Thymus (tissue), 11 donors: ENCODE data around the gene ATXN3L. TPM values are rescaled to one million over a fixed set of nuclear protein-coding genes. Genes with fewer than 3 reads are reported as not detected.
"Not testable (repeated sequence)": the region's sequence is repeated elsewhere in the genome, so short reads cannot be mapped to it uniquely, and the experiment has no call there.

Experiments
- DNase-seq, 9 donors: peaks; one replicate each; pipeline ENCODE4 v3.0.0-alpha.2; 2013; ENCODE audit warnings: low spot score in 9 of 9, low read depth in 6 of 9, missing footprints in 1 of 9
- H3K27ac ChIP-seq, 2 donors: one replicate each; pipeline ENCODE4 v1.5.1; 2013; ENCODE audit warnings: control low read depth in 1 of 2, low read depth in 1 of 2, low read length in 1 of 2, mild to moderate bottlenecking in 1 of 2, moderate library complexity in 1 of 2
- H3K27me3 ChIP-seq, 2 donors: one replicate each; pipeline ENCODE4 v1.5.1; 2013; ENCODE audit warnings: low read length in 1 of 2; ENCODE audit not compliant: control insufficient read depth in 2 of 2, insufficient read depth in 1 of 2
- H3K36me3 ChIP-seq, 2 donors: one replicate each; pipeline ENCODE4 v1.5.1; 2013; ENCODE audit warnings: low read length in 1 of 2, mild to moderate bottlenecking in 1 of 2, moderate library complexity in 1 of 2; ENCODE audit not compliant: control insufficient read depth in 2 of 2, insufficient read depth in 2 of 2
- H3K4me1 ChIP-seq, 2 donors: one replicate each; pipeline ENCODE4 v1.5.1; 2013; ENCODE audit warnings: low read length in 2 of 2; ENCODE audit not compliant: control insufficient read depth in 2 of 2, insufficient read depth in 2 of 2
- H3K4me3 ChIP-seq, 2 donors: one replicate each; pipeline ENCODE4 v1.5.1; 2013; ENCODE audit warnings: low read length in 2 of 2, control low read depth in 1 of 2, mild to moderate bottlenecking in 1 of 2
- H3K9me3 ChIP-seq, 2 donors: one replicate each; pipeline ENCODE4 v1.5.1; 2013; ENCODE audit warnings: low read length in 1 of 2, mild to moderate bottlenecking in 1 of 2; ENCODE audit not compliant: control insufficient read depth in 2 of 2, insufficient read depth in 1 of 2
- WGBS: extraction: QIAGEN DNeasy Blood & Tissue Kit; methylation state at CpG from one replicate; pipeline ENCODE4 v1.1.7; 2013; 5-methylcytosine and 5-hydroxymethylcytosine counted together
- polyA plus RNA-seq: library from polyadenylated mRNA; stranded (reverse); fragments of 200-250 nt; gene quantifications from one replicate; pipeline ENCODE4 v1.2.3, GENCODE V29; 2013
- total RNA-seq: library from RNA; stranded (reverse); fragments of 120-200 nt; gene quantifications from one replicate; pipeline ENCODE4 v1.2.4, GENCODE V29; 2013
- donor health status: healthy.

ATXN3L gene
- total and polyA plus RNA-seq, 2 donors: not detected

DNA sequence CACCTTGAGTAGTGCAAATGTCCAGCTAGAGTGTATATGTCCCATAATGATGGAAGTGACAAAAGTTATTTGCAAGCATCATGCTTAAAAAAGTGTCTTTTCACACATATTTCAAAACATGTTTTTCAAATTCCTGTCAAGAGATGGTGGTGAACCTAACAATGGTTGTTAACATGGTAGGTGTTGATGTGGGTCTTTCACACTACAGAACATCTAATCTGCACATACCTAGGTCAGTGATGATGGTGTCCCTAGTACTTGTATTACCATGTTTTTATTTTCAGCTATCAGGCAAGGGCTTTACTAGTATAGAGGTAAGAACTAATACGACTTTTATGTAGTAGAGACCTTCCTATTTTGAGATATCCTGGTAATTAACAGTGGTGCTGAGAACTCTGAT is 3.4 kb upstream of the ATXN3L start:
- Histone ChIP-seq H3K4me3 (no peak overlapping the region), H3K9me3 (no peaks in the 10 kb centered on the region), H3K36me3 (no peaks in the 10 kb centered on the region), H3K4me1 (no peaks in the 10 kb centered on the region), H3K27ac (no peak overlapping the region), H3K27me3 (no peaks in the 10 kb centered on the region)
- 98% methylated on average over 1 of the region's 1 CpG for WGBS
- no peak for DNase-seq

DNA sequence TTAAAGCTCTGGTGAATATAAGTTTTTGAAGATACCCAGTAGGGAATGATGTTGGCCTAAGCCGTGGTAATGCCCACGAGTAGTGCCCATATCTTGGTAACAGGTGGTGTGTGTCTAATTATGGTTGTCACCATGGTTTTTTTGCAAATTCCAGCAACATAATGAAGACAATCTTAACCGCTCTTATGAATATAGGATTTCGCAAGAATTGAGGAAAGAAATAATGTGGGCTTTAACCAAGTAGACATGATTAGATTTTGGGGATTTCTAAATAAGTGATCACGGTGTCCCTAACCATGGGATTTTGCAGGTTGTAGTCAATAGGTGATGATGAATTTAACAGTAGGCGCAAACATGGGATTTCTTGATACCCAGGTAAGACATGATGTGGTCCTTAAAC is 2.5 kb downstream of the ATXN3L start:
- Histone ChIP-seq H3K27me3 (no peaks in the 10 kb centered on the region), H3K4me3 (no peak overlapping the region), H3K36me3 (no peaks in the 10 kb centered on the region), H3K9me3 (no peaks in the 10 kb centered on the region), H3K27ac (no peak overlapping the region), H3K4me1 (no peaks in the 10 kb centered on the region)
- 99% methylated on average over 6 of the region's 6 CpGs for WGBS
- DNase-seq: no peak

DNA sequence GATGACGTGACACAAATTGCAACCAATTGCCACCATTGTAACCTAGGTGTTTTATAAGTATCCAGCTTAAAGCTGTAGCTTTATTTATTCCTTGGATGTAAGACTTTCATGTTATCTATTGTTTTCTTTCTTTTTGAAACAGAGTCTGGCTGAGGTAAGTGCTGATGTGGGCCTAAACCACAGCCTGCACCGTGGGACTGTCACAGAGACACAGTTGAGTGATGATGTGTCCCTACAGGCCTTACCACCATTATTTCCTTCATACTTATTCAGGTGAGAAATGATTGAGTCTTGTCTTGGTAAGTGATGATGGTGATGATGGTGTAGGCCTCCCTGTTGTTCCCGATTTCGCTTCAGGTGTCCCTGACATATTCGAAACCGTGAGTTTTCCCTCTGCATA is 8.3 kb downstream of the ATXN3L start:
- no peak for DNase-seq
- Histone ChIP-seq H3K27me3 (no peaks in the 10 kb centered on the region), H3K4me1 (no peaks in the 10 kb centered on the region), H3K4me3 (no peak overlapping the region), H3K36me3 (no peaks in the 10 kb centered on the region), H3K9me3 (no peaks in the 10 kb centered on the region), H3K27ac (no peak overlapping the region)
- WGBS: 96% methylated on average over 6 of the region's 6 CpGs

DNA sequence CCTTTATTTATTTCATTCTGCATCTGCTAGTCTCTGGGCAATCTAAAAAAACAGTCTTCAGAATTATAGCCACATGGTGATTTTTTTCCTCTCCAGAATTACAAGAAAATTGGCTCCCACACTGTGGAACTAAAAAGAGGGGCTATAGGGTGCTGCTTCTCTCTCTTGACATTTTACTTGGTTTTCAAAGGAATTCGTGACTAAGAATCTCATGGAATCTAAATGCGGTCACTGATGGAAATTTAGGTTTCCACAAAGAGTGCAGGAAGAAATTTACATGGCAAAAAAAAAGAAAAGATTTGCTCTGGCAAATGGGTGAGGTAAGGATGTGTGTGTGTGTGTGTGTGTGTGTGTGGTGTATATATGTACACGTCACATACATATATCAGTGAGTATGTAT is 10.2 kb downstream of the ATXN3L start:
- Histone ChIP-seq H3K27ac (no peak overlapping the region), H3K27me3 (no peaks in the 10 kb centered on the region), H3K36me3 (no peaks in the 10 kb centered on the region), H3K9me3 (no peaks in the 10 kb centered on the region), H3K4me3 (no peak overlapping the region), H3K4me1 (no peaks in the 10 kb centered on the region)
- 100% methylated on average over 3 of the region's 3 CpGs for WGBS
- no peak for DNase-seq

DNA sequence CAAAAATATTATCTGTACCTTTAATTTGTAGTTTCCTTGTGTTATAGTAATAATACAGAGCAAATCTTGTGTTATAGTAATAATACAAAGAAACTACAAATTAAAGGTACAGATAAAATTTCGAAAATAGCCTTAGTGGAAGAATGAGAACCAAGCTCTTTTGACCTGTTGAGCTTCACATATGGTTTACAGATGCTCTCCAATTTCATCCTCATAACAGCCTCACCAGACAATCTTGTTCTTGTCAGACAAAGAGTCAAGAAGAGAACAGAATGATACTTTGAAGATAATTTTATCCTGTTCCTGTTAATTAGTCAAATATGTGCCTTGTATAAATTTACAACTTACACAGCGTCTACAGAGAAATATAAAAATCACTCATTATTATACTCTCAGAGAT is 12.8 kb downstream of the ATXN3L start:
- no peak for DNase-seq
- Histone ChIP-seq H3K9me3 (no peaks in the 10 kb centered on the region), H3K27me3 (no peaks in the 10 kb centered on the region), H3K4me3 (no peak overlapping the region), H3K27ac (no peak overlapping the region), H3K36me3 (no peaks in the 10 kb centered on the region), H3K4me1 (no peaks in the 10 kb centered on the region)
- WGBS: 97% methylated on average over 2 of the region's 2 CpGs

DNA sequence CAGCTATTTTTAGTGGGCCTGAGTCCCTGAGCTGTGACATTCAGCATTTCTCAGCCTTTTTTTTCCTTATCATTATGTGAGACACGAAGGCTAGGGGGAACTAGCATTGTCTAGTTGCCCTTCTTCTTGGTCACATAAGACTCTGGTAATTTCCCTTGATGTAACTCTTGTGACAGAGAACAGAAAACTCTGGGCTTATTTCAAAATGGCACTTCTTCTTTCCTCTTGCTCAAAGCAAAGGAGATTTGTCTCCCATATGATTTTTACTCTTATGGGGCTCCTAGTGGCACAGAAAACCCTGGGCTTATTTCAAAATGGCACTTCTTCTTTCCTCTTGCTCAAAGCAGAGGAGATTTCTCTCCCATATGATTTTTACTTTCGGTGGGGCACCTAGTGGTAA is 14.7 kb downstream of the ATXN3L start:
- H3K27me3 ChIP-seq: no peaks in the 10 kb centered on the region
- no peaks in the 10 kb centered on the region for H3K36me3 ChIP-seq
- no peak overlapping the region for H3K4me3 ChIP-seq
- 96% methylated on average over 2 of the region's 2 CpGs for WGBS
- no peaks in the 10 kb centered on the region for H3K4me1 ChIP-seq
- no peaks in the 10 kb centered on the region for H3K9me3 ChIP-seq
- no peak overlapping the region for H3K27ac ChIP-seq
- DNase-seq: no peak

DNA sequence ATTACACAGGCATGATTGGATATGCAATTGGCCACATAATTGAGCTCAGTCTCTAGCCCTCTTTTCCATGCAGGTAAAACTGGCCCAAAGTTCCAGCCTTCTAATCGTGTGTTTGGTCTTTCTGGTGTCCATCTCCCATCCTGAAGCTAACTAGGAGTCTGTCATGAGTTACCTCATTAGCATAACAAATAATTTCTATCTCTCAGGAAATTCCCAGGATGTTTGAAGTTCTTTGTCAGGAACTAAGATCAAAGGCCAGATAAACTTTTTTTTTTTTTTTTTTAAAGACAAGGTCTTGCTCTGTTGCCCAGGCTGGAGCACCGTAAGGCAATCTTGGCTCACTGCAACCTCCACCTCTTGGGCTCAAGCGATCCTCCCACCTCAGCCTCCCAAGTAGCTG is 15.8 kb downstream of the ATXN3L start:
- DNase-seq: no peak
- no peaks in the 10 kb centered on the region for H3K4me1 ChIP-seq
- WGBS: 96% methylated on average over 3 of the region's 3 CpGs
- no peak overlapping the region for H3K27ac ChIP-seq
- no peaks in the 10 kb centered on the region for H3K27me3 ChIP-seq
- no peaks in the 10 kb centered on the region for H3K36me3 ChIP-seq
- H3K9me3 ChIP-seq: no peaks in the 10 kb centered on the region
- H3K4me3 ChIP-seq: no peak overlapping the region

DNA sequence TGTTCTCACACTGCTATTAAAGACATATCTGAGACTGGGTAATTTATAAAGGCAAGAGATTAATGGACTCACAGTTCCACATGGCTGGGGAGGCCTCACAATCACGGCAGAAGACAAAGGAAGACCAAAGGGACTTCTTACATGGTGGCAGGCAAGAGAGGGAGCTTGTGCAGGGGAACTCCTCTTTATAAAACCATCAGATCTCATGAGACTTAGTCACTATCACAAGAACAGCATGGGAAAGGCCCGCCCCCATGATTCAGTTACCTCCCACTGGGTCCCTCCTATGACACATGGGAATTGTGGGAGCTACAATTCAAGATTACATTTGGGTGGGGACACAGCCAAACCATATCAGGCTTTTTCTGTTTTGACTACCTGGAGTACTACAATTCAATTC is 16.6 kb downstream of the ATXN3L start:
- not testable (repeated sequence) for H3K27ac ChIP-seq, H3K9me3 ChIP-seq, H3K36me3 ChIP-seq, H3K27me3 ChIP-seq, H3K4me3 ChIP-seq, DNase-seq, H3K4me1 ChIP-seq
- 95% methylated on average over 2 of the region's 2 CpGs for WGBS

DNA sequence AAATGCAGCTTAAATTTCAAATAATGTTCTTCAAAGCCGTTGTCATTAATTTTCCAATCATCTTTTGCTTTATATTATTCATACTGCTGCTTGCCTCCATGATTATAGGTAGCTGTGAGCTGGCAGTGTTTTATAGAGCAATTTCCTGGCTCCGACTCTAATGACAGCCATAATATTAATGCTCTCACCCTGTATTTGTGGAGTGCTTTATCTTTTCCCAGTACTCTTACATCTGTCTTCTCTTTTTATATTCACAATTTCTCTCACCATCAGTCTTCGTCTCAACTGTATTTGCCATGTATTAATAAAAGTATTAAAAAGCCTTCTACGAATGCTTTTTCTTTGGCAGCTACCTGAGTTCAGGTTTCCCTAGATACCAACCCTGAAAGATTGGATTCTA is 21.0 kb downstream of the ATXN3L start:
- Histone ChIP-seq H3K4me3 (no peak overlapping the region), H3K36me3 (no peaks in the 10 kb centered on the region), H3K4me1 (no peaks in the 10 kb centered on the region), H3K9me3 (no peaks in the 10 kb centered on the region), H3K27ac (no peak overlapping the region), H3K27me3 (no peaks in the 10 kb centered on the region)
- no peak for DNase-seq
- WGBS: 98% methylated on average over 4 of the region's 4 CpGs

DNA sequence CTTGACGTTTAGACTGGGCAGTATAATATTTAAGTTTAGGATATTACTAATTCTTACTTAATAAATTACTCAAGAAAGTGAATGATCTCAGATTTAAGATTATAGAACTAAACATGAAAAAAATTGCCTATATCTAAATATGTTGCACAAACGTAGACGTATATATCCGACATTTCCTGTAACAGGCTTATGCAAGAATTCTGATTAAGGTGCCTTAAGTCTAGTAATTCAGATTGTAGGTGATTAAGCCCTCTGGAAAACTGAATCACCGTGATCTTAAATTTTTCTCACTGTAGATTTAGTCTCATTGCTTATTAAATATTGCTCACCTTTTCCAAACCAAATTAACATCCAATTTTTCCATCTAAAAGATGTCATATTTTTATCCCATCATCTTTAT is 24.0 kb downstream of the ATXN3L start:
- Histone ChIP-seq H3K4me1 (no peaks in the 10 kb centered on the region), H3K36me3 (no peaks in the 10 kb centered on the region), H3K27me3 (no peaks in the 10 kb centered on the region), H3K9me3 (no peaks in the 10 kb centered on the region), H3K4me3 (no peak overlapping the region), H3K27ac (no peak overlapping the region)
- DNase-seq: no peak
- 96% methylated on average over 5 of the region's 5 CpGs for WGBS
